A673 (cell line): ENCODE results near the gene CYBC1. TPM values are rescaled to one million over a fixed set of nuclear protein-coding genes. Genes with fewer than 3 reads are reported as not detected.

Experiments
- BruUV-seq: library from RNA; stranded (reverse); fragments of 400-500 nt; replicated peaks from 2 replicates; lab custom pipeline; 2021; lab: Mats Ljungman, UMichigan
- CTCF ChIA-PET: fragments of 300-600 bp; sonication (Branson Sonifier 250); formaldehyde crosslinking; loops from one replicate; lab custom pipeline; 2022; ENCODE audit warnings: antibody characterized with exemption; lab: Charles Lee
- POLR2A ChIA-PET: fragments of 300-600 bp; sonication (Branson Sonifier 250); formaldehyde crosslinking; loops from one replicate; lab custom pipeline; 2022; ENCODE audit warnings: antibody characterized with exemption; ENCODE audit not compliant: low non-redundant PET; lab: Charles Lee
- DNase-seq: peaks from one replicate; pipeline ENCODE4 v3.0.0-alpha.2; 2015; ENCODE audit warnings: low spot score
- H3K27ac ChIP-seq: fragments of 200-600 bp; sonication (generic); 2 replicates; pipeline ENCODE4 v1.5.1; 2016; ENCODE audit warnings: mixed run types, low read depth, mild to moderate bottlenecking, mixed read lengths, antibody characterized with exemption, low read length; ENCODE audit not compliant: poor library complexity, severe bottlenecking
- H3K27me3 ChIP-seq: fragments of 200-600 bp; sonication (generic); replicated peaks from 2 replicates; pipeline ENCODE4 v1.6.1; 2017; ENCODE audit warnings: mixed run types, low read depth, mild to moderate bottlenecking, mixed read lengths, antibody characterized with exemption, low read length; ENCODE audit not compliant: insufficient read depth, poor library complexity
- H3K36me3 ChIP-seq: fragments of 200-600 bp; sonication (generic); 2 replicates; pipeline ENCODE4 v1.6.1; 2016; ENCODE audit warnings: mixed run types, mild to moderate bottlenecking, mixed read lengths, antibody characterized with exemption, low read length; ENCODE audit not compliant: insufficient read depth, poor library complexity, severe bottlenecking
- H3K4me1 ChIP-seq: fragments of 200-600 bp; sonication (generic); 2 replicates; pipeline ENCODE4 v1.6.1; 2017; ENCODE audit warnings: mixed run types, mild to moderate bottlenecking, mixed read lengths, antibody characterized with exemption, low read length; ENCODE audit not compliant: insufficient read depth, poor library complexity, severe bottlenecking
- H3K4me3 ChIP-seq: fragments of 200-600 bp; sonication (generic); 2 replicates; pipeline ENCODE4 v1.5.1; 2016; ENCODE audit warnings: low read depth, mixed run types, mild to moderate bottlenecking, mixed read lengths, low read length; ENCODE audit not compliant: poor library complexity, severe bottlenecking
- H3K9me3 ChIP-seq: fragments of 200-600 bp; sonication (generic); 2 replicates; pipeline ENCODE4 v1.6.1; 2016; ENCODE audit warnings: mixed run types, low read depth, mild to moderate bottlenecking, mixed read lengths, antibody characterized with exemption, low read length; ENCODE audit not compliant: poor library complexity, severe bottlenecking
- EZH2 ChIP-seq: fragments of 200-600 bp; sonication (generic); IDR thresholded peaks from 2 replicates; pipeline ENCODE4 v1.6.1; 2017; ENCODE audit warnings: borderline replicate concordance, low read depth, mild to moderate bottlenecking, mixed read lengths, antibody characterized with exemption, low read length; ENCODE audit not compliant: poor library complexity, severe bottlenecking
- intact Hi-C: fragments of 100-400 bp; cut with micrococcal nuclease; formaldehyde crosslinking; loops from one replicate; pipeline ENCODE4 v1.10.0; 2022; ENCODE audit not compliant: unreplicated experiment
- total RNA-seq: library from RNA; stranded (reverse); gene quantifications from 2 replicates; pipeline ENCODE4 v1.2.3, GENCODE V29; 2021
- TF ChIP-seq, protein P1 (sequence below): fragments of 300-800, 200-600 bp; sonication (generic); conservative IDR thresholded peaks from 2 replicates; pipeline ENCODE4 v1.5.1; 2017; ENCODE audit warnings: low read depth, mild to moderate bottlenecking, antibody characterized with exemption, low read length, moderate library complexity, mixed read lengths

Gene CYBC1
- total RNA-seq, 1 experiment from 2014 or later = 72.8 TPM

- DNase-seq = no peak
- H3K4me3 ChIP-seq = no peak overlapping the region
- POLR2A ChIA-PET = no interaction called here
- H3K4me1 ChIP-seq = no peaks in the 10 kb centered on the region
- CTCF ChIA-PET = no interaction called here
- no peak for TF ChIP-seq EZH2
- TF ChIP-seq, protein P1, sequence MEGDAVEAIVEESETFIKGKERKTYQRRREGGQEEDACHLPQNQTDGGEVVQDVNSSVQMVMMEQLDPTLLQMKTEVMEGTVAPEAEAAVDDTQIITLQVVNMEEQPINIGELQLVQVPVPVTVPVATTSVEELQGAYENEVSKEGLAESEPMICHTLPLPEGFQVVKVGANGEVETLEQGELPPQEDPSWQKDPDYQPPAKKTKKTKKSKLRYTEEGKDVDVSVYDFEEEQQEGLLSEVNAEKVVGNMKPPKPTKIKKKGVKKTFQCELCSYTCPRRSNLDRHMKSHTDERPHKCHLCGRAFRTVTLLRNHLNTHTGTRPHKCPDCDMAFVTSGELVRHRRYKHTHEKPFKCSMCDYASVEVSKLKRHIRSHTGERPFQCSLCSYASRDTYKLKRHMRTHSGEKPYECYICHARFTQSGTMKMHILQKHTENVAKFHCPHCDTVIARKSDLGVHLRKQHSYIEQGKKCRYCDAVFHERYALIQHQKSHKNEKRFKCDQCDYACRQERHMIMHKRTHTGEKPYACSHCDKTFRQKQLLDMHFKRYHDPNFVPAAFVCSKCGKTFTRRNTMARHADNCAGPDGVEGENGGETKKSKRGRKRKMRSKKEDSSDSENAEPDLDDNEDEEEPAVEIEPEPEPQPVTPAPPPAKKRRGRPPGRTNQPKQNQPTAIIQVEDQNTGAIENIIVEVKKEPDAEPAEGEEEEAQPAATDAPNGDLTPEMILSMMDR = no peak
- no peak overlapping the region for H3K27ac ChIP-seq
- peaks cover 25% of the 10 kb centered on the region for H3K36me3 ChIP-seq
- intact Hi-C loops = no loop called here
- H3K27me3 ChIP-seq = no peaks in the 10 kb centered on the region
- H3K9me3 ChIP-seq = no peaks in the 10 kb centered on the region
- no TSS peak for BruUV-seq
Measured at GRCh38 chr17:82489117-82489516, 38.6 kb upstream of the CYBC1 start.

DNA sequence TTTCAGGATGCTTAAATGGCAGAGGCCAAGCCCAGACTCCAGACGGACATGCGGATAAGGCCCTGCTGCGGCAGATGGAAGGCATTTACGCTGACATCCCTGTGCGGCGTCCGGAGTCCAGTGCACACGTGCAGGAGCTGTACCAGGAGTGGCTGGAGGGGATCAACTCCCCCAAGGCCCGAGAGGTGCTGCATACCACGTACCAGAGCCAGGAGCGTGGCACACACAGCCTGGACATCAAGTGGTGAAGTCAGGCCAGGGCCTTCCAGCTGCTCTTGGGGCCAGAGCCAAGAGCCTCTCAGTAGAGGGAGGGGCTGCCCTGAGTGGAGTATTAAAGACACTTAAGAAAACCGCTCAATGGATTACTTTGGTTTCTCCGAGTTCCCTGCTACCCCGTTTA lies 37.4 kb upstream of the CYBC1 start:
- intact Hi-C loops = no loop called here
- BruUV-seq = no TSS peak
- ChIA-PET POLR2A (no interaction called here), CTCF (no interaction called here)
- no peaks in the 10 kb centered on the region for H3K27me3 ChIP-seq
- DNase-seq = no peak
- H3K27ac ChIP-seq = no peak overlapping the region
- H3K4me1 ChIP-seq = no peaks in the 10 kb centered on the region
- no peak overlapping the region for H3K4me3 ChIP-seq
- no peak for TF ChIP-seq EZH2
- TF ChIP-seq, protein P1 = no peak
- H3K9me3 ChIP-seq = no peaks in the 10 kb centered on the region
- peaks cover 37% of the 10 kb centered on the region for H3K36me3 ChIP-seq

- no peak for DNase-seq
- ChIA-PET POLR2A (no interaction called here), CTCF (no interaction called here)
- no TSS peak for BruUV-seq
- H3K36me3 ChIP-seq = peaks cover 39% of the 10 kb centered on the region
- TF ChIP-seq, protein P1 = no peak
- TF ChIP-seq EZH2 = no peak
- no peaks in the 10 kb centered on the region for H3K27me3 ChIP-seq
- intact Hi-C loops = no loop called here
- H3K4me1 ChIP-seq = no peaks in the 10 kb centered on the region
- H3K27ac ChIP-seq = no peak overlapping the region
- H3K9me3 ChIP-seq = no peaks in the 10 kb centered on the region
- no peak overlapping the region for H3K4me3 ChIP-seq
Measured at GRCh38 chr17:82486231-82487094, 35.9 kb upstream of the CYBC1 start.
